Liver (tissue), 3 donors: ENCODE measurements around the gene TMEM63B.

ENCODE experiments used
- GABPA ChIP-seq, 2 donors: IDR thresholded peaks in 1 of 2; conservative IDR thresholded peaks in 1 of 2; 2 replicates each; pipeline ENCODE4 v1.6.1; 2016; ENCODE audit warnings: antibody characterized with exemption in 2 of 2, mild to moderate bottlenecking in 1 of 2, moderate library complexity in 1 of 2
- TAF1 ChIP-seq: conservative IDR thresholded peaks from 2 replicates; pipeline ENCODE4 v1.6.1; 2016; ENCODE audit warnings: antibody characterized with exemption, mild to moderate bottlenecking
- TF ChIP-seq, protein P1 (sequence below): fragments of 150-350 bp; IDR thresholded peaks from 2 replicates; pipeline ENCODE4 v1.5.1; 2017; ENCODE audit warnings: improper control_type of control experiment, low read depth, low read length; ENCODE audit not compliant: missing input control
- TF ChIP-seq, protein P2 (sequence below): IDR thresholded peaks from 2 replicates; pipeline ENCODE4 v1.6.1; 2016; ENCODE audit warnings: antibody characterized with exemption
- donor health status: healthy.
- donor health status: healthy.

DNA sequence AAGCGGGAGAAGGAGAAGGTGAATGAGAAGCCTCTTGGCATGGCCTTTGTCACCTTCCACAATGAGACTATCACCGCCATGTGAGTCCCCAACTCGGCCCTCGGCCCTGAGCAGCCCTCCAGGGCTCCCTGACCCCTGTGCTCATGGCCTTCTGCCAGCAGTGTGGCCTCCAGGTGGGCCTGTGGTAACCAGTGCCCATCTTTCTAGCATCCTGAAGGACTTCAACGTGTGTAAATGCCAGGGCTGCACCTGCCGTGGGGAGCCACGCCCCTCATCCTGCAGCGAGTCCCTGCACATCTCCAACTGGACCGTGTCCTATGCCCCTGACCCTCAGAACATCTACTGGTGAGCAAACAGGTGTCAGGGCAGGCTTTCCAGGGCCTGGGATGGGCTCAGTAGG, 21.0 kb downstream of the TMEM63B start:
- TF ChIP-seq, protein P1, sequence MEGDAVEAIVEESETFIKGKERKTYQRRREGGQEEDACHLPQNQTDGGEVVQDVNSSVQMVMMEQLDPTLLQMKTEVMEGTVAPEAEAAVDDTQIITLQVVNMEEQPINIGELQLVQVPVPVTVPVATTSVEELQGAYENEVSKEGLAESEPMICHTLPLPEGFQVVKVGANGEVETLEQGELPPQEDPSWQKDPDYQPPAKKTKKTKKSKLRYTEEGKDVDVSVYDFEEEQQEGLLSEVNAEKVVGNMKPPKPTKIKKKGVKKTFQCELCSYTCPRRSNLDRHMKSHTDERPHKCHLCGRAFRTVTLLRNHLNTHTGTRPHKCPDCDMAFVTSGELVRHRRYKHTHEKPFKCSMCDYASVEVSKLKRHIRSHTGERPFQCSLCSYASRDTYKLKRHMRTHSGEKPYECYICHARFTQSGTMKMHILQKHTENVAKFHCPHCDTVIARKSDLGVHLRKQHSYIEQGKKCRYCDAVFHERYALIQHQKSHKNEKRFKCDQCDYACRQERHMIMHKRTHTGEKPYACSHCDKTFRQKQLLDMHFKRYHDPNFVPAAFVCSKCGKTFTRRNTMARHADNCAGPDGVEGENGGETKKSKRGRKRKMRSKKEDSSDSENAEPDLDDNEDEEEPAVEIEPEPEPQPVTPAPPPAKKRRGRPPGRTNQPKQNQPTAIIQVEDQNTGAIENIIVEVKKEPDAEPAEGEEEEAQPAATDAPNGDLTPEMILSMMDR = no peak
- TF ChIP-seq, protein P2, sequence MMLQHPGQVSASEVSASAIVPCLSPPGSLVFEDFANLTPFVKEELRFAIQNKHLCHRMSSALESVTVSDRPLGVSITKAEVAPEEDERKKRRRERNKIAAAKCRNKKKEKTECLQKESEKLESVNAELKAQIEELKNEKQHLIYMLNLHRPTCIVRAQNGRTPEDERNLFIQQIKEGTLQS = no peak
- TF ChIP-seq TAF1 (no peak), GABPA (IDR thresholded peaks at IDR 0.05 in 1 of 2, conservative IDR thresholded peaks at IDR 0.05 in 1 of 2) (no peak)
